Urinary bladder (tissue), 4 donors: ENCODE measurements around the gene SSTR3. TPM values are rescaled to one million over a fixed set of nuclear protein-coding genes. Genes with fewer than 3 reads are reported as not detected.
A peak's percentile ranks its signal among the peaks of the same experiment; 100 is the strongest.

Experiments used
- DNase-seq: peaks from one replicate; pipeline ENCODE4 v3.0.0-alpha.2; 2015; ENCODE audit errors: extremely low spot score
- H3K27ac ChIP-seq: one replicate; pipeline ENCODE4 v1.5.1; 2013; ENCODE audit warnings: low read depth, mild to moderate bottlenecking, moderate library complexity
- H3K36me3 ChIP-seq: one replicate; pipeline ENCODE4 v1.6.1; 2013; ENCODE audit warnings: mild to moderate bottlenecking, moderate library complexity; ENCODE audit not compliant: insufficient read depth
- H3K4me1 ChIP-seq: one replicate; pipeline ENCODE4 v1.6.1; 2013; ENCODE audit warnings: mild to moderate bottlenecking, moderate library complexity; ENCODE audit not compliant: insufficient read depth
- H3K4me3 ChIP-seq: one replicate; pipeline ENCODE4 v1.5.1; 2013; ENCODE audit warnings: low read depth, low read length
- WGBS: extraction: QIAGEN DNeasy Blood & Tissue Kit; methylation state at CpG from one replicate; pipeline ENCODE4 v1.1.7; 2013; 5-methylcytosine and 5-hydroxymethylcytosine counted together
- polyA plus RNA-seq: library from polyadenylated mRNA; stranded (reverse); fragments of 200-250 nt; gene quantifications from one replicate; pipeline ENCODE4 v1.2.3, GENCODE V29; 2013
- total RNA-seq: library from RNA; depleted of rRNA; stranded (reverse); fragments of >200 nt; gene quantifications from one replicate; pipeline ENCODE4 v1.2.3, GENCODE V29; 2014
- donor health status: healthy with polysubstance abuse.
- donor health status: healthy.

Gene SSTR3
- total and polyA plus RNA-seq, 2 donors, result not detected

DNA sequence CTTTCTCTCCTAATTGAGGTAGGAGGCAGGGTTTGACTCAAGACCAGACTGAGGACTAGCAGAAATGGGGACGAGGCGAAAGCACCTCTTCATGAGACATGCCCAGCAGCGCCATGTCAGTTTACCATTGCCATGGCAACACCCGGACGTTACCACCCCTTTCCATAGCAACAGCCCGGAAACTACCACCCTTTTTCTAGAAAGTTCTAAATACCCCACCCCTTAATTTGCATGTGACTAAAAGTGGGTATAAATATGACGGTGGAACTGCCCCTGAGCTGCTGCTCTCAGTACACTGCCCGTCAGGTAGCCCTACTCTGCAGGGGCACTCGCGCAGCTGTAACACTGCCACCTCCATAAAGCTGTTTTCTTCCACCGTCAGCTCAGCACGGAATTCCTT, 37.7 kb upstream of the SSTR3 start:
- H3K4me1 ChIP-seq, result no peaks in the 10 kb centered on the region
- no peak for DNase-seq
- no peaks in the 10 kb centered on the region for H3K36me3 ChIP-seq
- no peak overlapping the region for H3K4me3 ChIP-seq
- WGBS, result 79% methylated on average over 12 of the region's 12 CpGs
- H3K27ac ChIP-seq, result no peak overlapping the region

- DNase-seq, result no peak
- 64% methylated on average over 6 of the region's 6 CpGs for WGBS
- H3K27ac ChIP-seq, result no peak overlapping the region
- H3K4me1 ChIP-seq, result no peaks in the 10 kb centered on the region
- H3K4me3 ChIP-seq, result no peak overlapping the region
- no peaks in the 10 kb centered on the region for H3K36me3 ChIP-seq
Observed at GRCh38 chr22:37248251-37248650, 36.0 kb upstream of the SSTR3 start.

- DNase-seq, result no peak
- Histone ChIP-seq H3K27ac (no peak overlapping the region), H3K36me3 (no peaks in the 10 kb centered on the region), H3K4me1 (no peaks in the 10 kb centered on the region), H3K4me3 (no peak overlapping the region)
- WGBS, result 71% methylated on average over 6 of the region's 6 CpGs
Observed at GRCh38 chr22:37245740-37246139, 33.5 kb upstream of the SSTR3 start.

DNA sequence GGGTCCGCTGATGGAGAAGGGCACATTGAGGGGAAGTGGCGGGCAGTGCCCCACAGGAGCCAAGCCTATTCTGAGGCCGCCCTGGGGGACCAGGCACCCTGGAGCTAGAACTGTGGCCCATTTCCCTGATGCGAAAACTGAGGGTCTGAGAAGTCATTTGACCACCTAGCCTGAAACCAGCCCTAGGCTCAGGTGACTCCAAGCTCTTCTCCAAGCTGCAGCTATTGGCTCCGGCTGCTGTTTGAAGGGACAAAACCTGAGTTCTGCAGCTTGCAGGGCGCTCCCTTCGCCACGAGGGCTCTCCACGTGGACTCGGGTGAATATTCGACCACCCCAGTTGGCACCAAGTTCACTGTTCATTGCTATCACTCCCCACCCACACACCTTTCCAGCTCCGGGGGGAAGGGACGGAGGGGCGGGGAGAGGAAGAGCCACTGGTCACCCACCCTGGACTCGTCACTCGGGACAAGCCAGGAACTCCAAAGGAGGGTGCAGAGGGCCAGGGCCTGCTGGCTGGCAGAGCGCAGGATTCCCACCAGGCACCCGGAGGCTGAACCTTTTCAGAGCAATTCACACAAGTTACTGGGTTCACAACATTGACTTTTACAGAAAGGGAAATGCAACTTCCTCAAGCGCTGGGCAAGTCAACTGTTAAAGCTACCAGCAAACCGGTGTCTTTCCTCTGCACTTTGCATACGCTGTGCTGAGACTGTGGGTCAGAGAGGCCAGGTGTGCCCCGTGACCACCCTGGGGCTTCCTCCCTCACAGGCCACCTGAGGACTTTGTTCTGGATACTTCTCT, 32.8 kb upstream of the SSTR3 start:
- H3K4me1 ChIP-seq, result no peaks in the 10 kb centered on the region
- no peak for DNase-seq
- H3K36me3 ChIP-seq, result no peaks in the 10 kb centered on the region
- no peak overlapping the region for H3K4me3 ChIP-seq
- WGBS, result 64% methylated on average over 22 of the region's 22 CpGs
- no peak overlapping the region for H3K27ac ChIP-seq

- no peak for DNase-seq
Observed at GRCh38 chr22:37244114-37244921, 32.0 kb upstream of the SSTR3 start, which contains the start of gene RAC2. Gene RAC2, minus strand, starts transcription at chr22:37244269. Its CDS starts 121 bp downstream, at chr22:37244148.

DNA sequence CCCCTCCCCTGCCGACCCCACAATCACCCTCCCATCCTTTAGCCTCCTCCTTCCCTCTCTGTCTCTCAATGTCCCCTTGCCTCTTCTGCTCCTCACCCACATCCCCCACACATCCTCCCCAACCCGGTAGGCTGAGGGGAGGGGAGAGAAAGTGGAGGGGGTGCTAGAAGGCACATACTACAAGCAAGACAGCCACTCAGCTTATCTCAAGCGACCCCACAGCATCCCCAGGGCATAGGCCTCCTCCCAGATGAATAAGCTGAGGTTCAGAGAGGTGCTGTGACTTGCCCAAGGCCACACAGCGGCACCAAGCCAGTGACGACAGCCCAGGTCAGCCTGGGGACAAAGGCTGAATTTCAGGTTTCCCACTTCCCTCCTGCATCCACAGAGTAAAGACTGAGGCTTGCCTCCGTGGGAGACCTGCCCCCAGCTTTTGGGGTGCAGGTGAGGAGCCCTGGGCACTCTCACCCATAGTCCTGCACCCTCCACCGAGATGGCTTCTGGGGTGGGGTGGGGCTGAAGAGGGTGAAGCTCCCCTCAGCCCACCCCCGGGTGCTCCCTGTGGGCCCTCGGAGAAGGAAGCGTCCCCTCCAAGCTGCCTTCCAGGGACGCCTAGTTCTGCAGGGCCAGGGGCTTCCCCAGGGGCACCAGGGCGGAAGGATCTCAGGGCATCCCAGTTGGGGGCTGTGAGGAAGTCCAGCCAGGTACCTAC, 31.3 kb upstream of the SSTR3 start:
- 52% methylated on average over 12 of the region's 12 CpGs for WGBS
- no peak for DNase-seq
- Histone ChIP-seq H3K36me3 (no peaks in the 10 kb centered on the region), H3K27ac (no peak overlapping the region), H3K4me1 (no peaks in the 10 kb centered on the region), H3K4me3 (peak overlapping the region; percentile 40)

More at GRCh38 chr22:37244114-37244921, 32.0 kb upstream of the SSTR3 start, which contains the start of gene RAC2:
- Histone ChIP-seq H3K4me1 (no peaks in the 10 kb centered on the region), H3K27ac (no peak within 1 kb of the TSS), H3K36me3 (no peaks in the 10 kb centered on the region), H3K4me3 (peak within 1 kb of the TSS; percentile 40)
- WGBS, result 15% methylated on average over 23 of the region's 23 CpGs

DNA sequence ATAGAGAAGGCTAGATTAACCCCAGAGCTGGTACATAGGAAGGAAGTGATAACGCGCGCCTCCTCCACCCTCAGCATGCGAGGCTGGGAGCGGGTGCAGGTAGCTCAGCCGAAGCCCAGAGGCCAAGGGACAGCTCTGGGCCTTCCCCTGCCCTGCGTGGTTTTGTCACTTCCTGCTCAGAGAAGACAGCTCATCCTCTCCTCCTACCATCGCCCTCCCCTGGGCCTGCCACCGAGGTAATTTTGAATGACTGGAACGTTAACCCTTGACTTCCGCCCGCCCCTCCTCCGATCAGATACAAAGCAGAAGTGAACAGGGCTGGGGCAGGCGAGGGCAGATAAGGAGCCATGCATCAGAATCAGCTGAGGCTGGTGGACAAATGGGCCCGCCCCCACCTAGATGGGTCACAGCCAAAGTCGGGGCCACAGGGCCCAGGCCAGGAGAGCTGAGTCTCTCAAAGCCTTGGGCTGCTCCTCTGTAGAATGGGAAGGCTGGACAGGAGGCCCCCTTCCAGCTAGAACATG, 30.2 kb upstream of the SSTR3 start:
- no peak for DNase-seq
- 48% methylated on average over 16 of the region's 16 CpGs for WGBS
- no peaks in the 10 kb centered on the region for H3K4me1 ChIP-seq
- H3K36me3 ChIP-seq, result no peaks in the 10 kb centered on the region
- H3K4me3 ChIP-seq, result peak overlapping the region; percentile 8
- no peak overlapping the region for H3K27ac ChIP-seq

DNA sequence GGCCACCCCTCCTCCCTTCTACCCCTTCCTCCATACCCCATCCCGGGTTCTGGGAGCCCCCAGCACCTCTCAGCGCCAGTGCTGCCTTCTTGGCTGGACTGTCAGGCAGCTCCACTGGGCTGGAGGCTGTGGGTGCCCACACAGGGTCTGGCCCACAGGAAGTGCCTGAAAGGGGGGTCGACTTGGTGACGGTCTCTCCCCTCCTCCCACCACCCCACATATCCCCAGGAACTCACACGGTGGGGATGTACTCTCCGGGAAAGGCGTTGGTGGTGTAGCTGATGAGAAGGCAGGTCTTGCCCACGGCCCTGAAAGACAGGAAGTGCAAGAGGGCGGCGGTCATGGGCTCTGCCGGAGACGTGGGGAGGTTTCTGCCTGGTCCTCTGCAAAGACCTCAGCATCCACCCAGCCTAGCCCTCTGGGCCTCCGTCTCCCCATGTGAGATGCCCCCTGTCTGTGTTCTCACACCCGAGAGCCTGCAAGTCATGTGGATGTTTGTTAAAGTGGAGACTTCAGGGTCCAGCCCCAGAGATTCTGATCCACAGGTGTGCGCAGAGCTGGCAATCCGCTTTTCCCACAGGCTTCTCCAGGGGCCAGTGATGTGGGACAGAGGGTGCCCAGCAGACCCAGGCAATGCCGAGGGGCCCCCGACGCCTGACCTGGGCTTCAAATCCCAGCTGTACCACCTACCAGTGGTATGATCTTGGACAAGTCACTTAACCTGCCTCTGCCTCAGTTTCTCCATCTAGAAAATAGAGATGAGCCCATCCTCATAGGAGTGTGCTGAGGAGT, 29.3 kb upstream of the SSTR3 start:
- Histone ChIP-seq H3K36me3 (no peaks in the 10 kb centered on the region), H3K27ac (no peak overlapping the region), H3K4me3 (no peak overlapping the region), H3K4me1 (no peaks in the 10 kb centered on the region)
- no peak for DNase-seq
- 56% methylated on average over 19 of the region's 19 CpGs for WGBS

- DNase-seq, result no peak
- H3K4me3 ChIP-seq, result no peak overlapping the region
- H3K36me3 ChIP-seq, result no peaks in the 10 kb centered on the region
- H3K4me1 ChIP-seq, result no peaks in the 10 kb centered on the region
- WGBS, result 86% methylated on average over 7 of the region's 7 CpGs
- no peak overlapping the region for H3K27ac ChIP-seq
Observed at GRCh38 chr22:37240941-37241320, 28.7 kb upstream of the SSTR3 start.

DNA sequence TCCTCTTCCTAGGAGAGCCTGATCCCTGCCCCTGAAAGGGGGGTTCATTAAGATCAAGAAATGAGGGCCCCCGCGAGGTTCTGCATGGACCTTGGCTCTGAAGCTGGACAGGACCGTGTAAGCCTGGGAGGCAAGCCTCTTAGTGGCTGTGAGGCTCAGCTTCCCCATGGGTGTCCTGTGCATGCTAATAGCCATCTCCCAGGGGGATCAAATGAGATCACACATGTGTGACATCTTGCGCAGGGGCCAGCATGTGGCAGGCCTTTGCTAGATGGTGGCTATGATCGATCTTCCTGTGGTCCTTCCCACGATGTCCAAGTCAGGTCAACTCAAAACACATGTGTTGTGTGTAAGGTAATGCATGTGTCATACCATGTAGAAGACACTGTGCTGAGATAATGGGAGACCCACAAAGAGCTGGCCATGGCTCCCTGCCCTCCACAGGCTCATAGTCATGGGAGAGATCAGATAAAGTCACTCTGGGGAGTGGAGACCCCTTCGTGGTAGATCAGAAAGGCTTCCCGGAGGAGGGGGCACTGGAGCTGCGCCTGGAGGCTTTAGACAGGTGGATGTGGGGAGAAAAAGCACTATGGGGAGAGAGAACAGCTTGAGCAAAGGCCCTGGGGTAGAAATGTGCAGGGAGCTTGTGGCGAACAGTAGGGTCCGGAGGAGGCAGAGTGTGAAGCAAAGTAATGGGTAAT, 28.1 kb upstream of the SSTR3 start:
- no peaks in the 10 kb centered on the region for H3K36me3 ChIP-seq
- no peak for DNase-seq
- H3K4me1 ChIP-seq, result no peaks in the 10 kb centered on the region
- H3K27ac ChIP-seq, result no peak overlapping the region
- WGBS, result 83% methylated on average over 11 of the region's 11 CpGs
- H3K4me3 ChIP-seq, result no peak overlapping the region

- DNase-seq, result no peak
- Histone ChIP-seq H3K36me3 (no peaks in the 10 kb centered on the region), H3K27ac (no peak overlapping the region), H3K4me1 (no peaks in the 10 kb centered on the region), H3K4me3 (no peak overlapping the region)
- WGBS, result 67% methylated on average over 10 of the region's 10 CpGs
Observed at GRCh38 chr22:37239336-37240239, 27.3 kb upstream of the SSTR3 start.
